Astrocyte of the hippocampus (primary cell): Measurements from ENCODE around the gene SLC48A1.

Source experiments
- DNase-seq: peaks from one replicate; pipeline ENCODE4 v3.0.0; 2011; ENCODE audit warnings: low read depth, low spot score

Gene SLC48A1

DNA sequence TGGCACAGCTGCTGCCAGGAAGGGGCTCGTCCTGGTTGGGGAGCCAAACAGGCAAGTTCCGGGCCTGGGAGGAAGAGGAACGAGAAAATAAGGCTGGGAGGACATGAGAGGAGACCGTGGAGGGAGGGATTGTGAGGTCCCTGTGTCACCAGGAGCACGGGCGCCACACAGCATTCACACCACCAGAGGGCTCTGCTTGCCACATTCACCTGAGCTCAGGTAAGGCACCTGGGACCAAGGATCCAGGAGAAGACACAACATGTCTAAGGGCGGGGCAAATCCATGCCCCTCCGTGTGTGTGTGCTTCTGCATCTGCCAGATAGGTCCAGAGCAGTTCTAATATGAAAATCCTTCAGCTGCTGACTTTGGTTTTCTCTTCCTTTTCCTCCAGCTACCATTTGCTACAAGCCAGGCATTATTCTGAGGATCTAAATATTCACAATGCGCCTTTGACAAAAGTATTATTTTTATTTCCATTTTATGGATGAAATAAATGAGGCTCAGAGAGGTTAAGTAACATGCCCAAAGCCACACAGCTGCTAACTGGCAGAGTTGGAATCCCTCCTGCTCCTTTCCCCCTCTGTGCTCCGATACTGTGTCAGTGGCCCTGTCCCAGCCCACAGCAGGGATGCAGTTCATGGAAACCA is 28.9 kb upstream of the SLC48A1 start:
- no peak for DNase-seq

DNA sequence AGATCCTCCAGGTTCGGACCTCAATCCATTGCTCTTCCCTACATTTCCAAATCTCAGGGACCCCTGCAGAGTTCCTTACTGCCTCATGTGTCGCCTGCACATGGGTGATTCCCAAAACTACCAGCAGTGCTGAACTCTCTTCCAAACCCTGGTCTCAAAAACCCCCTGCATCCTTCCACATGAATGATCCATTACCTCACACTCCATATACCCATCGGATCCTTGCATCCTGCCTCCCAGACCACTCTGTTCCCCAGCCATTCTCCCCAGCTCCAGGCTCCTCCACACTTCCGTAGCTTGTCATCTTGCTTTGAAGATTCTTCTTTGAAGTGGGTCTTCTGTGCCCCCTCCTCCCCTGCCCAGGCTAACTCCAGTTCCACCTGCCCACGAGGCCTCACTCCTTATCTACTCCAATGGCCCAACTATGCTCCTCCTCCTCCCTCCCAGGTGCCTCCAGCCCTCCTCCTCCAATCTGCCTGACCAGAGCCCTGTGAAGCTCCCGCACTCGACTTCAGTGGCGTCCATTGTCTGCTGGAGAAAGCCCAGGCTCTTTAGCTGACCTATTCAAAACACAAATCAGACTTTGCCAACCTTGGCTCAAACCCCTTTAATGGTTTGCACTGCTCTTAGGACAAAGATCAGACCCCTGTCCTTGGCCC is 28.1 kb upstream of the SLC48A1 start:
- no peak for DNase-seq

DNA sequence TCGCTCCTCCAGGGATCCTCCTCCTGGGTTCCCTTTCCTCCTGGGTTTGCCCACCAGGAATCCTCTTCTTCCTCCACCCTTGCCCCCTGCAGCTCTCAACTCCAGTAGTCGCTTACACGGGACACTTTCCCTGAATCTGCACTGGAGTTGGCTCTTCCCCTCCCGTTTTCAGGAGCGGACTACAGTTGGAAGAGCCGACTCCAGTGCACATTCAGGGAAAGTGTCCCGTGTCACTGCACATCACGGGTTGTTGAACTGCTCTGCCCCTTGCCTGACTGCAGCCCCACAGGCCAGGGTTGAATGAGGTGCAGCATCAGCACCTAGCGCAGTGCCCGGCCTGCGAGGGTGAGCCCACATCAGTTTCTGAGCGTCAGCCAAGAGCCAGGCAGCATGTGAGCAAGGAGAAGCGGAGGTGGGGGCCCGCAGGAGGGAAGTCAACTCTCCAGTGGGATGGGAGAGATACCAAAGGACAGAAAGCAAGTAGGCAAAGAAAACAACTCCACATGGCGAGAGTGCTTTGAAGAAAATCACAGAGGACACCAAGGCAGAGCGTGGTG is 27.5 kb upstream of the SLC48A1 start:
- DNase-seq: peak; percentile 18

DNA sequence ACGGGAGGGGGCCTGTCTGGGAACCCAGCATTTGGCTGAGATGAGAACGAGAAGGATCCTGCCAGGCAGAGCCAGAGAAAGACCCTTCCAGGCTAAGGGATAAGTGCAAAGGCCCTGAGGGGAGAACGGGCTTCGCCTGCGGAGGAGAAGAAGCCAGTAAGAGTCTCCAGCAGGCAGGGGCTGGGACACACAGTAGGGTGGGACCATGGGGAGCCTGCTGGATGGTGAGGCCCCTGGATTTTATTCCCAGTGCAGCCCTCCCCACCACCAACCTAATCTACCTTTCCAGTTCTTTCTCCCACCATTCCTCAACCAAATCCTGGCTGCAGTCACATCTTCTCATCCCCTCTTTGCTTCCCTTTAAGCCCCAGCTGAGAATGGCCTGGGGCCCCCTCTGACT is 27.0 kb upstream of the SLC48A1 start:
- DNase-seq: no peak

DNA sequence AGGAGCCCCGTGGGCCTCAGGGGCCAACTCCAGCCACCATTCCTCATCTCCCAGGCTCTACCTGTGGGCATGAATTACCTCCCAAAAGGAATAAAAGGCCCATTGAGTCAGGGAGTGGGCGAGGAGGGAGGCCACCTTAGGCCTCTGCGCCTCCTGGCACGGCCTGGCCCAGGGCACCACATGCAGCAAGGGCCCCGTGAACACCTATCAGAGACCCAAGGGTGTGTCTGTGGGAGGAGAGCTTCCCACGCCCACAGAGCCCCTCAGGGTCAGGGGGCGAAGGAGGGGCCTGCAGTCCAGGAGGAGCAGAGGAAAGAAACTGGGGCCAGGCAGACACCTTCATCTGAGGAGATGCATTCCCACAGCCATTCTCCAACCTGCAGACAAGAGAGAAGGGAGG is 26.5 kb upstream of the SLC48A1 start:
- DNase-seq: no peak

DNA sequence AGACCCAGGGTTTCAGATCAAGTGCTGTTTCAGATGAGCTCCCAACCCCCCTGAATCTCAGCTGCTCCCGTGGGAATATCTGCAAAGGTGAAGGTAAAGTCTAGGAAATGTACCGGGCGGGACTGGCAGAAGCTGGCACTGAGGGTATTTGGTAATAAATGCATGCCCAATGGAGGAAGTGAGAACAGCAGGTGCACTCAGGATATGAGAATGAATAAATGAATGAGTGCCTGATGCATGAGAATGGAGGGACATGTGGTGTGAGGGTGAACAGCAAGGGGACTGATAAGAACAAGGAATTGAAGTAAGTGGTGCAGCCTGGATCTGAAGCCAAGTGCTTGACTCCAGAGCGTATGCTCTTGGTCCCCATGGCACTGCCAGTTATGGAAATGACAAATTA is 25.9 kb upstream of the SLC48A1 start:
- no peak for DNase-seq

DNA sequence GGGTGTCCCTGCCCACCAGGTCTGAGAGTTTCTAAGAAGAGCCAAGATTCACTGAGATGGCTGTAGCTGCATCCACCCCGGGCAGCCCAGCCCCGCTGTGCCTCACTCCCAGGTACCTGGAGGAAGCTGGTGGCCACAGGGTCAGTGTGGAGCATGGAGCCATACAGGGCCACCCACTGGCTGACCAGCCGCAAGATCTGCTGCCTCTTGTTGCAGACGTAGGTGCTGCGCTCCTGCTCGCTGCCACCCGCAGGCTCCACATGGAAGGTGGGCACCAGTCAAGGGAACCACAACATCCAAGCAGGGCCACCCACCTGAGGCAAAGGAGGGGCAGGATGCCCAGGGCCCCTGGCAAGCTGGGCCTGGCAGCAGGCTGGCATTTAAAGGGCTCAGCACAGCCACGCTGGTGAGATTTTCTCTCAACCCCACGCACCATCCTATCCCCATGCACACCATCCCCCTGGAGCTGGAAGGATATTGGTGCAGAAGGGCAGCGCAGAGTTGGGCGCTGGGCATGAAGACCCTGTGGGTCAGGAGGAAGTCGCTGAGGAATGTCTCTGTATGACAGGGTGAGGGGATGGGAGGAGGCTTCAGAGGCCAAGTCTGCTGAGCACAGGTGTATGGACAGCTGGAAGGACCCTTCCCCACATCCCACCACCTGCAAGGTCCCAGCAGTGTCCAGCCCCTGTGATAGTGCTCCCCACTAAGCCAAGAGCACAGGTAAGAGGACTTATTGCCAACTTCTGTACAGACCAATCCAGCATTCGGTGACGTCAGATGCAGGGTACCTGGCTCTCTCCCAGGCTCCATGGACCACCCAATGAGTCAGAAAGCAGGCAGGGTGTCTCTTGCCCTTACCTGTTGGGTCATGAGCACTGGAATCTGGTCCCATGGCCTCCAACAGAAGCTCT is 25.2 kb upstream of the SLC48A1 start:
- DNase-seq: no peak

DNA sequence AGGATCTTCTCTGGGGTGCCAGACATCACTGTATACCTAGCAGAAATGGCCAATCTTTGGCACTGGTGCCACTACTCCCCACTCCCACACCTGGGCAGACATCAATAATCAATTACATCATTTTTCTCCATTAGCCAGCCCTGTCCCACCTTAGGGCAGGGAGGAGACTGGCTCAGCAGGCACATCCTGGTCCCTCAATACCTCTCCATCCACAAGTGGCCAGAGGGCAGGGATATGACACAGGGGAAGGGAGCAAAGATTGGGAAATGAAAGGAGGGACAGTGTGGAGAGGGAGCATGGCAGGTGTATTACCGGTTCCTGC is 24.6 kb upstream of the SLC48A1 start:
- no peak for DNase-seq

DNA sequence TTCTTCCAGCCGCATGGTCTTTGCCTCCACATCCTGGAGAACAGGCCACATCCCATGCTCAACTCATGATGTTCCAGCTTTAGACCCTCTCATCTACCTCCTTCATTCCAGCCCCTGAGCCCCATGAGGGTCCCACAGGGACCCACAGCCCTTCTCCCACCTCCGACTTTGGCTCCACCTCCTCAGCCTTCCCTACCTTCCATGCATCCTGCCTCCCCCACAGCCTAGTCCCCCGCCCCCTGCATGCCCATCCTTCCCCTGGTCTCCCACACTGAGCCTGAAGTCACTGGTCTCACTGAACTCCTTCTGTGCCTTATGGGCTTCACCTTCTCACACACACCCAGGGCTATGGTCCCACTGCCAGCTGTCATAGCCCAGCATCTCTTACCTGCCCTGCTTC is 24.1 kb upstream of the SLC48A1 start:
- DNase-seq: no peak

DNA sequence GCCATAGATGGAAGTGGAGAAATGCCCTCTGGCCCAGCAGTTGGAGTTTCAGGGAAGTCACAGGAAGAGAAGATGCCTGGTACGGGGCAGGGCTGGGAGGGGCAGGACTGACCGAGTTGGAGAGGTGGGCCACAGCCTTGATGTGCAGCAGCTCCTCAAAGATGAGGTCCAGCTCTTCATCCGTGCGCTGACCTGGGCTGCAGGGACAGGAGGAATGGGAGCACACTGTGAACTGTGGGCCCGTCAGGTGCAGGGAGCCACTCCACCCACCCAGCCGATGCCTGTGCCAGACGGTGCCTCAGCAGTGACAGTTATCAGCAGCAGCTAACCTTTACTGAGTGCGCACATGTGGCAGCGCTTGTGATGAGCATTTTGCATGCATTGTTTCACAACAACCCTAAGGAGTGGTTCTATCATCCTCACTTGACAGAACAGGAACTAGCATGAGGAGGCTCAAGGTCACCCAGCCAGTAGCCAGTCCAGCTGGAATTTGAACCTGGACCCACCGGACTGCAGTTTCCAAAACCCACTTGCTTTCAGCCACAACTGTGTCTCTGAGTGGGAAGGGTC is 22.7 kb upstream of the SLC48A1 start:
- DNase-seq: no peak

DNA sequence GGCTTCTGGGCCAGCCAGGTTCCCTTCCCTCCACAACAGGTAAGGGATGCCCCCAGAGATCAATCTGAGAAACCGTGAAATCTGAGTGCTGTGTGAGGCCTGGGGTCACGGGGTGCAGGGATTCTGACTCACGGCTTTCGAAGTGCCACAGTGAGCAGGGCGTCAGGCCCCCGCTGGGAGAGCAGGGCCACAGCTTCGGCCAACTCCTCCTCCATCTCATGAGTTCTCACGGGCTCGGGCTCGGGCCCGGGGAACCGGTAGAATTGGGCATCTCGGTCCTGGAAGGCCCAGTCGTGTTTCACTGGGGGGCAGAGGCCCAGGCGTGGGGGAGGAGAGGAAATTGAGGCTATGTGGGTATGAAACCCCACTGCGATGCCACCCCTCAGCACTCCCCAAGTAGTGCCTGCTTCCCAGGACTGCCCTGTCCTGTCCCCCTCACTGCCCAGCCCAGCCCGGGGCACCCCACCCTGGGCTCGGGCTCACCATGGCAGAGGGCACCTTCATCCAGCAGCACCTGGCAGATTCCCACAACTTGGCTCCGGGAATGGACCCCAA is 22.0 kb upstream of the SLC48A1 start:
- DNase-seq: no peak

DNA sequence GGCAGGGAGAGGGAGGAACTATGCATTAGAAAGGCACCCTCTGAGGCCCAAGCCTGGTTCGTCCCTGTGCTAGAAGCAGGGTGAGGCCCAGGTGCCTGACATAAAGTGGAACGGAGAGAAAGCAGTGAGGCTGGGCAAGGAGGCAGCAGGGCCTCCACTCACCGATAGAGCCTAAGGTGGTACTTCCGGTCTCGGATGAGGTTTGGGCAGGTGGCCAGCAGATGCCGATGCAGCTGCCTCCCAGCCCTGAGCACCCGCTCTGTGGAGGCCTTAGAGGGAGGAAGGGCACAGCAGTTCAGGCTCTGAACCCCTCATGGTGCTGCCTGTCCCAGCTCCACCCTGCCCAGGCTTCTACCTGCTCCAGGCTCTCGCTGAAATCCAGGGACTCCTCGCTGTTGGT is 21.5 kb upstream of the SLC48A1 start:
- no peak for DNase-seq

DNA sequence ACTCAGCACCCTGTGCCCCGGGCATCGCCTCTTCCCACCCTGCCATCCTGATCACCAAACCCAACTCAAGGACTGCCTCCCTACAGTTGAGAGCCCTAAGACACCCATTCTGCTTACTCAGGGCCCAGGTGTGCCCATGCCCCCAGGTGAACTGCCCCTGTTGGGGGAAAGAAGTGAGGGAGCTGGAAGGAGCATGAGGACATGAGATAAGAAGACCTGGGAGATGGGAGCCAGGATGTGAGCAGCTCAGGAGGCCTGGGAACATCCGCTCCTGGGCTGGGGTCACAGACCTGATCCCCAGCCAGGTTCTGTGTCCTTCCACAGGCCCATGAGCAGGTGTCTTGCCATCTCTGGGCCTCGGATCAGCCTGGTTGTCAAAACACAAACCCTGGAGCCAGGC is 20.9 kb upstream of the SLC48A1 start:
- DNase-seq: no peak

DNA sequence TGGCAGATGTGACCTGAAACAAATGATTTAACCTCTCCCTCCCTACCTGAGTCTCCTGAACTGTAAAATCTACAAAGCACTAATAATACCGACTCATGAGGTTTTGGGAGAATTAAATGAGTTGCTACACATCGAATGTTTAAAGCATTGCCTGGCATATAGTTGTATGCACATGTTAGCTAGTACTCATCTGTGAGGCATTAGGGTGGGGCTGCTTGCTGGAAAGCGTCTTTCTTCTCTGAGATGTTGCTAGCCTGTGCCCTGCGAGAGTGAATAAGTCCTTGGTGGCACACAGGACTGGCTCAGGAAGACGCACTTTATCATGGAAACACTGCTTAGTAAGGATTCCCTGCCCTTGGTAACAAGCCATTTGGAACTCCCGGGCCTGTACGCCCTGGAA is 20.5 kb upstream of the SLC48A1 start:
- DNase-seq: peak; percentile 29

DNA sequence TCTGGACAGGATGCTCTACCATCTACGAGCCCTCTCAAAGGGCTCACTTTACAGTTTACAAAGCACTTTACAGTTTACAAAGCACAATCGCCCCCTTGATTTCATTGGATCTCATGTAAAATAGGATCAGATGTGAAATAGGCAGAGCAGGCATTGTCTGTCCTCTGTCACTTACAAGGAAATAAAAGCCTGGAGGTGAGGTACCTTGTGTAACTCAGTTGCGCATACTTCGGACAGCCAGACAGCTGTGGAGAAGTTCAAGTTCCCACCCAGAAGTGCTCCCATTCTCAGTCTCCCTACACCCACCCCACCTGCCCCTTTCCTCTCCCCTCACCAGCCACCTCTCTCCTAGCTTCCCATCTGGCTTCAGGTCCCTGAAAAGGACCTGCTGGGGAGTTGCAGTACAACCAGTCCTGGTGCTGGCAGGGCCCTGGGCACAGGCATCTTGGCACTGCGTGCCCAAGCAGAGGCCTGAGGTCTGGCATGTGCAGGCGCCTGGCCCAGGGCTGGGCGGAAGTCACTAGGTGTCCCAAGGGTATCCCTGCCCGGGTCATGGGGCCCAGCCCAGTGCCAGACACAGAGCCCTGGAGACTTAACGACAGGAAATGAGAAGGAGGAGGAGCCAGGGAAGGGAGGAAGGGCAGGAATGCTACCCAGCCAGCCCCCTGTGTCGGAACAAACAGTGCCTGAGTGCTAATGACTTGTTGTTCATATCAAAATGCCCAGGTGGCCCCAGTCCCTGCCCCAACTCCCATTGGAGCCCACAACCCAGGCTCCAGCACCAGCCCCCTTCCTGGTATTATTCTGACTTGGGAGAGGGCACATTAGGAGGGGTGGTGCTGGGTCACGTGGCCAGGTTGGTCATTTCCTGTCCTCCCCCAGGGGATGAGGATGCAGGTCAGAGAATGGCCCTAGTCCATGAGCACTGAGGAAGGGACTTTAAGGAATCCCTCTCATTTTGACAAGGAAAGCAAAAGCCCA is 19.7 kb upstream of the SLC48A1 start:
- DNase-seq: peak; percentile 20

DNA sequence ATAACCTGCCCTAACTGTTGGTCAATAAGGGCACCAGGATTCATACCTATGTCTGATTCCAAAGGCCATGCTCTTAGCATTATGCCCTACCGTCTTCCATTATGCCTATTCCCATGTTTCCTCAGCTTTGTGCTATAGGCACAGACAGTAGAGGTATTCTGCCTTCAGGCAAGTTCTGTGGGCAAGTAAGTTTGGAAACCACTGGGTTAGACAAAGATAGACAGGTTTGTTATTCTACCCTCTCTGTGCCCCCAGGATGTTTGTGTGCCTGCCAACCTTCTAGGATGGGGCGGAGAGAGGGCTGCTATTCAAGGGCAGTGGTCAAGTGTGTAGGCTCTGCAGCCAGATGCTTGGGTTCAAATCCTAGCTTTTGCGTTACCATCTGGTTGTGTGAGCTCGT is 18.9 kb upstream of the SLC48A1 start:
- peak; percentile 40 for DNase-seq

DNA sequence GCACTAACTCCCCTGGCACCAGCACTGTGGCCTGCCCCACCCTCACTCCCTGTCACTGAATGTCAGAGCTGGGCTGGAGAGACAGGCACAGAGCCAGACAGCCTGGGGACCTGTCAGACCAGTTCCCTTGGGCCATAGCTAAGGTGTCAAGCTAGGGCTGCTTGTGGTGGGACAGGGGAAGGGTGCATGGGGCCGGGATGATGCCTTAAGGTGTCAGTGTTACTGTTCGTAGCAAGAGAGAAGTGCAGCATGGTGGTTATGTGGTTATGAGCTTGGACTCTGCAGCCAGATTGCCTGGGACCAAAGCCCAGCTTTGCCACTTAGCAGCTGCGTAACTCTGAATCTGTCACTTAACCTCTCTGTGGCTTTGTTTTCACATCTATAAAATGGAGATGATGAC is 18.2 kb upstream of the SLC48A1 start:
- DNase-seq: peak; percentile 22

DNA sequence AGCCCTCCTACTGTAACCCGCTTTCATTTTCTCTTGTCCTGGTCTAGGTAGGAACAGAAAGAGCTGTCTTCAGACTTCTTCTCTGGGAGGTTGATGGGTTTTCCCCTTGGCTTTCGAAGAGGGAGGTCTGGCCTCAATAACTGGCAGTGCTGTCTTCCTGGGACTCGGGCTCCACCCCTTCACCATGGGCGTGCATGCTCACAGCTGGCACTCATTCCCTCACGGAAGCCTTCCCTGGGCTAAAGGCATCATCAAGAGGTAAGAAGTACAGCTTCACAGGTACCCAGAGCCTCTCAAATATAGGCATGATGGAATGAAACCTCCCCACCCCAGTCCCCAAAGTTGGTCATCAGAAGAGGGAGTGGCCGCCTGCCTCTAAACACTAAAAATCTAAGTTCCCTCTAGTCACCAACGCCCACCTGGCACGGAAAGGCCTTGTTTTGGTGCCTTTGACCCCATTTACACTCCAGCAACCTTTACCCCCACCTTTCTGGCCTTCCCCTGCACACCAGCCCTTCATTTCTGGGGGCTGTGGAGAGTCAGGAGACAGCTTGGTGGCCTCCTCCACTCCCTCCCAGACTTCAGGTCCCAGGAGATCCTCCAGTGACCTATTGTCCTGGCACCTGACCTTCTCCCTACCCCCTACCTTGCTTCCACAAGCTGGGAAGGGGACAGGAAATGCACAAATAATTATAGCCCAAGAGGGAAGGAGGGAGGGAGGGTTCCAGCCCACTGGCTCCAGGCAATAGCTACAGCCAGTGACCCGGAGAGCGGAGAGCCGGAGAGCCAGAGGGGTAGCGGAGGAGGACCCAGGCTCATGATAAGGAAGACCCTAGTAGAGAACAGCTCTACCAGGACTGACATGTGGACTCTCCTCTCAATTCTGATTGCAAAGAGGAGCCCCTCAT is 17.1 kb upstream of the SLC48A1 start:
- no peak for DNase-seq

DNA sequence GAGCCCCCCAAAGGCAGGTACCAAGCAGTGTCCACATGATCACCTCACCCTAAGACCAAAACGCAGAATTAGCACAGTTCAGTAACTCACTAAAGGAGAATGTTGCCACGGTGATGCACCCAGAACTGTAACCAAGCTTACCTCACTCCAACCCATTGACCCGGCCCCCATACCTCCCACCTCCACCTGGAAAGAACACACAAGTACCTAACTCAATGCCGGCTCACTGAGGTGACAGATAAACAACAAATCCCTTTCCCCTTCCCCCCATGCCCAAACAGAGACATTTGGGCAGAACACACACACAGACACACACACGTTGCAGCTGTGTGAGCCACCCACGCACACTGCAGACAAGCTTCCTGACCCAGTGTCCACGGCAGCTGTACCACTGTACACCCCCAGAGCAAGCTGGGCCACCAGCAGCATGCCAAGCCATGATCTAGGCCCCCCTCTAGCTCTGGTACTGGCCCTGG is 15.6 kb upstream of the SLC48A1 start:
- DNase-seq: no peak
